HG02970 (cell line): ENCODE results near the gene FAM120AOS.

Source experiments
- ATAC-seq: cut with Tn5 transposase; IDR thresholded peaks from one replicate; pipeline ENCODE4 v1.9.1; 2021; ENCODE audit warnings: mild to moderate bottlenecking, moderate library complexity, moderate number of reproducible peaks; ENCODE audit not compliant: unreplicated experiment, low FRiP score

Gene FAM120AOS

DNA sequence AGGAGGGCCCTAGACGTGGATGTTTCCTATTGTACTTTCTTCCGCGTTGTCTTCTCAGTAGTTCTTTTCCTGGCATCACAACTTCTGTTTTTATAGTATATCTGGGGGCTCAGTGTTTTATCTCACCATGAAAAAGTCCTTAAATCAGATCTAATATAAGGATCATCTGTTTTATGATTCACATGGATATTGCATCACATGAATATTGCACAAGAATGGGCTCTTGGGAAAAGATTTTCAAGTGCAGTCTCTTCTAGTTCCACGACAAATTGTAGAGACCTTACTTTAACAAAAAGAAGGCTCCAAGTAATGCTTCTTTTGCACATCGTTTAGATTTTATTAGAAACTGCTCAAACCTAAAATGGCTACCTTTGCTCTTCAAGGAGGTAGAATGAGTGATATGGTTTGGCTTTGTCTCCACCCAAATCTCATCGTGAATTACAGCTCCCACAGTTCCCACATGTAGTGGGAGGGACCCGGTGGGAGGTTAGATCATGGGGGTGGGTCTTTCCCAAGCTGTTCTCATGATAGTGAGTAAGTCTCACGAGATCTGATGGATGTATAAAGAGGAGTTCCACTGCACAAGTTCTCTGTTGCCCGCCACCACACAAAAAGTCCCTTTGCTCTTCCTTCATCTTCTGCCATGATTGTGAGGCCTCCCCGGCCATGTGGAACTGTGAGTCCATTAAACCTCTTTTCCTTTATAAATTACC lies 55.6 kb downstream of the FAM120AOS start:
- ATAC-seq: no peak
